ENCODE data around the gene LANCL1.

GRCh38 chr2:210515911-210516310 lies 39.4 kb upstream of the LANCL1 start:
- TF ChIP-seq POLR2A (IDR thresholded peaks at IDR 0.05) (no peak), CTCF (IDR thresholded peaks at IDR 0.05) (no peak)
